ENCODE data around the gene EGR1.

Gene EGR1

DNA sequence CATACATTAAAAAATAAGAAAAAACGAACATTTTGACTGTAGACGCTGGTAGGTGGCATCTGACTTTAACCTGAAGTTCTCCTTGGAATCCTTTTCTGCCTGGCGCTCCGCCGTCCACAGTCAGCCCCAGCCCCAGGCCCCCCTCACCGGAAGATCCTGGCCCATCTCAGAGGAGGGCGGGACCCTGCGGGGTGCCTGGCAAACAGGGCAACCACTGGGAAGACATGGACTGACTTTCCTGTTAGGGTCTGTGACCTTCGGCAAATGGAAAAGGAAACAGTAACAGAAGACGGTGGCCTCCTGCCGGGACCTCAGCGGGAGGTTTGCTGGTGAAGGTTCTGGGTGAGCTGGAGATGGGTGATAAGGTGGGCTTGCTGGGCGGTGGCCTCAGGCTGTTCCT is 11.7 kb upstream of the EGR1 start:
- DNase-seq: no peak

DNA sequence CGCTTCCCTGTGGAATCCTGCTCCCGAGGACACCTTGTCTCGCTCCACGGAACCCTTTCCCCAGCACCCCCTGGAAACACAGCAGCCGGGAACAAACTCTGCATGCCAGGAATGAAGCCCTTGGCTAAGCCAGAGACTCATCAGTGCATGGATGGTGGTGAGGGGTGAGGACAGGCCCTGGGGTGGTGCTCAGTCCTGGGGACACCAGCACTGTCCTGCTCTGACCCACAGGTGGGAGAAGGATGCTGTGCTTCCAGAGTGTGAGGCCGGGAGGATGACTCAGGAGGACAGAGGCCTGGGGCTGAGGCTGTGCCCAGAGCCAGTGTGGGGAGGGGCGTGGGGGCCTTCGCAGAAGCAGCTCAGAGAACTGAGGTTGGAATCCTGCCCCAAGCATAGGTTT is 11.2 kb upstream of the EGR1 start:
- DNase-seq: no peak

DNA sequence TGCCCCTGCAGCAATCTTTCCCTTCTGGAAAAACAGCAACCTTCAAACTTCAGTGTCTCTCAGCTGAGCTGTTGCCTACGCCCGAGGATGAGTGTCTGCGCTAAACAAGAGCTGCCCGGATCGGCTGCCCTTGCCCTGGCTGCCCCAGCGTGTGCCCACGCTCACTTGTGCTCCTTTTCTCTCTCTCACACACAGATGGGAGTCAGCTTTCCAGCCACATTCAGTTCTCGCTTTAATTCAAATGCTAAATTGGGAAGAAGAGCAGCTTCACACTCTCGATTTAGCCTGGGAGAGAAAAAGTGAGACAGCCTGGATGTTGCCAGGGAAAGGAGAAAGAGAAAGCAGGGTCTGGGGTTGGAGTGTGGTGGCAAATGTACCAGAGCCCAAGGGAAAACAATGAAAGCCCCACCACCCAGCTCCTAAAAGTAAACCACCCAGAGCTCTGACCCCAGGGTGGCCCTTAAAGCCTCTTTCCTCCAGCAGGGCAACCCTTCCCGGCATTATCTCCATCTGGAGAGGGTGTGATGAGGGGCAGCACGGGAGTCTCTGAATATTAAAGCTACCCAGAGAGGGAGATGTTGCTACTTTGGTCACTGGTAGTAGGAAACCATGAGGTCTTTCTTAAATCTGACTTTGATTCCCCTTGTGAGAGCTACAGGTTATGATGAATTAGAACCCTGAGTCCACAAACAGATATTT is 9.9 kb upstream of the EGR1 start:
- no peak for DNase-seq

DNA sequence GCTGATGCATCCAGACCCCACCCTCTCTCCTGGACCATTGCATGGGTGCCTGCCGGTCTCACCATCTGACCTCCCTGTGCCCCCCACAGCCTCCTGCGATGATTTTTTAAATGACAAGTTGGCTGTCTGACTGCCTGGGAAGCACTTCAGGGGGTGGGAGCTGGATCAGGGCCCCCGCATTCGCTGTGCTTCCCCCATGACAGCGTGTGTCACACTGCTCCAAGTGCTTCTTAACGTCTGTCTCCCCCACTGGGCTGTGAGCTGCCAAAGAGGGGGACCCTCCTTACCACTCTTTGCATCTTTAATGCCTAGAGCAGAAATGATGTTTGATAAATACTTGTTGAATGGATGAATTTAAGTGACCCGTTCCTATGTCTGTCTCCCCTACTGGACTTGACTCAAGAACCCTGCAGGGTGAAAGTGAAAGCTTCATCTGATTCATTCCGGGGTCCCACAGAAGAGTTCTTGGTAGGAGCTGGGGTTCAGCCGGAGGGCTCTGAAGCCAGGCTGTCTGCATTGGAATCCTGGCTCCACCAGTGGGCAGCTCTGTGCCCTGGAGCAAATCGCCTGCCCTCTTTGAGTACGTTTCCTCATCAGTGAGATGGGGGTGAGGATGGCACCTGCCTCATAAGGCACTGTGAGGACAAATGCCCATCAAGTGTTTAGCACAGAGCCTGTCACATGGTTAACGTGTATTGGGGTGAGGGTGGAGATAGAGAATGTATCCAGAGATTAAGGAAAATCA is 7.6 kb upstream of the EGR1 start:
- no peak for DNase-seq

DNA sequence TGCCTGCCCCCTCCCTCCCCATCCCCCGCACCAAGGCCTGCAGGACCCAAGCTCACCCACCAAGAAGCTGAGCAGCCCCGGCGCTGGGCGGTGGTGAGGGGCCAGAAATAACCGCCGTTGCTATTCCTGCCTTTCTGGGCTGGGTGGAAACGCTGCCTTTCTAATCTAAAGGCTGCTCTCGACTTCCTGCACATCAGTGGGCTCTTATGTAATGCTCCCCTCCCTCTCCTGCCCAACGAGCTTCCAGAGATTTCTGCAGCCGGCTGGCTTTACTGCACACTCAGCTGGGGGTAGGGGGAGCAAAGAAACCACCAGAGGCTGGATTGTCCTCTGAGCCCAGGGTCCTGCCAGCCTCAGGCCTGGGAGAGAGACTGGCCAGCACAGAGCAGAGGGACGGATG is 6.9 kb upstream of the EGR1 start:
- DNase-seq: no peak

DNA sequence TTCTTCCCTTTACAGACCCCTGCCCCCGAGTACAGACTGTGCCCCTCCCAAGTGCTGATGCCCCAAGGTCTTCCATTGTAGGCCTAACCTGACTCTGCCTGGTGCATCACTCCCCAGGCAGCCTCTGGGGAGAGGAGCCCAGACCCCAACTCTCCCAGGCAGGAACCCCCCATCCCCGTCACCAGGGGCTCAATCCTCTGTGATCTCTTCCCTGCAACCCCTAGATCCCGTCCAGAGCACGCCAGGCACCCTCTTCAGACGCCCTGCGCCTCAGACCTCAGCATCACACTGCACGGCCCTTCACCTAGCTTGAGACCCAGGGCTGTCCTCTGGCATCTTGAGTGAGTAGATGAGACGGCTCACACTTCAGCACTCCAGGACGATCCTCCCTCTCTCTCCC is 6.4 kb upstream of the EGR1 start:
- DNase-seq: no peak

DNA sequence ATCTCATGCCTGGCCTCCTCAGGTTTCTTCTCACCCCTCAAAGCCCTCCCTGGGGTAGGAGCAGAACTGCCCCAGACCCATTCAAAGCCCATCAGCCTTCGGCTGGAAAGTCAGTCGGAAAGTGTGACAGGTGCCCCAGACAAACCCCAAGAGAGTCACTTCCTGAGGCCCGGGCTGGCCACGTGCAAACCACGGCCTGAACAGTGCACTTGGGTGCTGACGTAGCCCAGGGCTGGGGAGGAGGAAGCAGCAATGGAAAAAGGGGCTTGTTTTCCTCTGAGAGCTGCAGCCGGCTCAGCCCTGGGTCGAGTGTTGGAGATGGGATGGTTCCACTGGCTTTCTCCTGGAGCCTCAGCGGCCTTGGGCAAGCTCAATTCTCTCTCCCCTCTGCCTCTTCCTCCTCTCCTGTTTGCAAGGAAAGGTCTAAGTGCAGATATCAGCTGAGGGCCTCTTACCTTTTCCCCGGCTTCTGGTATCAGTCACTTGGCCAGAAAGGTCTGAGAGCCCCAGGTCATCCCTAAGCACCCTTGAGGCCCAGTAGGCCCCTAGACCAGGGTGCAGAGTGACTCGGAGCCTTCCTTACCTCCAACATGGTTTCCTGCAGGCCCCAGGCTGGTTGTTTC is 5.9 kb upstream of the EGR1 start:
- DNase-seq: peak; percentile 79 to 83

DNA sequence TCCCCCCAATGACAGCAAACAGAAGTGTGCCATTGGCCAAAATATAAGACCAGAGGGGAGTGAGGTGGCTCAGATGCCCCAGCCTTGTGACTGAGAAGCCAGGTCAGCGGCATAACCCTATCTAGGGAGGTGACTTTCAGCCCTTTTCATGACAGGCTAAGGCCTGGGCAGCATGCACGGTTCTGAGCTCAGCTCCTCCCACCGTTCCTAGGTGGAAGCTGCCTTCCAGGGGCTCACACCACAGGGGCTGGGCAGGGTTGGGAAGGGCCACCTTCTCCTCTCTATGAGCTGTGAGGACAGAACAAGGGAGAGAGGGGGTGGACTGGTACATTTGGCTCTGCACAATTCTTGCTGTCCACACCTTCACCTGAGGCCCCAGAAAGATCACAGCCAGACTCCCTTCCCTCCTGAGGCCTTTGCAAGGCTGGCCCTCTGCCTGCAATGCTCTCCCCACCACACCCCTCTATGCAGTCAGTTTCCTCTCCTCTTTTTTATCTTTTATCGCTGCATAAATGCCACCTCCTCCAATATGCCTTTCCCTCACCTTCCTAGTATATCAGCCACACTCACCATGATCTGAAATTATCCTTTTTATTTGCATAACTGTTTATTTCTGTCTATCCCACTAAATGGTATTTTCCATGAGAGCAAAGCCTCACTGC is 5.1 kb upstream of the EGR1 start:
- DNase-seq: no peak

DNA sequence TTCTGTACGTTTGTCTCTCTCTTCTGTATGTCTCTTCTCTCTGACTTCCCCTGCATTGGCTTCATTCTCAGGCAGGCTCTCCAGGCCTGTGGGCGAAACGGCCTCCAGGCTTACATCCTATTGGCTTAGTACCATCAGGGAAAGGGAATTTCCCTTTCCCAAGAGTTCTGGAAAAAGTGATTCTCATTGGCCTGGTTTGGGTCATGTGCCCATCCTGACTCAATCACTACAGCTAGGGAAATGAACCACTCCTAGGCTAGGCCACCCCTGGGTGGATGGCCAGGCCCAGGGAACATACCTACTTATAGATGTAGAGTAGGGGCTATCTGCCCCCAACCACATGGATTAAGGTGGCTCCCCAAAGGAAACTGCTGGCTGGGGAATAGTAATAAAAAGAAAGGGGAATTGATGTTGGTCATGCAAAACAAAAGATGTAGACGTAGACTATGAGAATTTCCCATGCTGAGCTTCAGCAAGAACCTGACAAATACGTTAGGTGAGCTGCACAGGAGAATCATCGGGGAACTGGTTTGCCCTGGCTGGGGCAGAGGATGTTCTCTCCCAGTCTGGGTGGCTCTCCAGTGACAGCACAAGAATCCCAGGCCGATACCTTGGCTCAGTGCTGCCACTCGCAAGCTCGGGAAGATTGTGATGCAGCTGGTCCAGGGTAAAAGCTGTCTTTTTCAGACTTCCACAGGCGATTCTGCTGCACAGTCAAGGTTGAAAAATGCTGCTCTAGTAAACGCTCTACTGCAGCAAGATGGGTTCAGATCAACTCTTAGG is 3.7 kb upstream of the EGR1 start:
- DNase-seq: no peak

DNA sequence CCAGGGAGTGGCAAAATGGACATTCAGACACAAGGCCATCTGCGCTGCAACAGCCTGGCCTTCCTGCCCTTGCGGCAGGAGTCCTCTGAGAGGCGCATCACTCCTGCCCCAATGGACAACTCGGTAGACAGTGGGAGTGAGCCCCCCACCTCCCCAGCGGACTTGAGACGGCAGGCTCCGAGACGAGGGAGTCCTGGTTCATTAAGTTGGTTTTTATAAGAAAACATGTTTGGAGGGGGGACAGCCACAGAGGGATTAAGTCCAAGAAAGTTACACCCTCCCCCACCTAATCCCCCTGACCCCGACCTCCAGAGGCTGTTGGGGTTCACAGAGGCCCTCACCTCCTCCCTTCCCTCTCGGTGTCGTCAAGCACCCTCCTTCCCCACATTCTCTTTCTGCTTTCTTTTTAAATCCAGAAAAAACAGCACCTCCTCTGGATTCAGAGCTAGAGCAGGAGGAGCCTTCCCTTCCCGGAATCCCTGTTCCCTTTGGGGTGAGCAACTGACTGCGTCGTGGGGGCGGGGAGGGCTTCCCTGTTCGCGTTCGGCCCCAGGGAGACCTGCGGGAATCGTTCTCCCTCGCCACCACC is 1.8 kb upstream of the EGR1 start:
- DNase-seq: no peak

DNA sequence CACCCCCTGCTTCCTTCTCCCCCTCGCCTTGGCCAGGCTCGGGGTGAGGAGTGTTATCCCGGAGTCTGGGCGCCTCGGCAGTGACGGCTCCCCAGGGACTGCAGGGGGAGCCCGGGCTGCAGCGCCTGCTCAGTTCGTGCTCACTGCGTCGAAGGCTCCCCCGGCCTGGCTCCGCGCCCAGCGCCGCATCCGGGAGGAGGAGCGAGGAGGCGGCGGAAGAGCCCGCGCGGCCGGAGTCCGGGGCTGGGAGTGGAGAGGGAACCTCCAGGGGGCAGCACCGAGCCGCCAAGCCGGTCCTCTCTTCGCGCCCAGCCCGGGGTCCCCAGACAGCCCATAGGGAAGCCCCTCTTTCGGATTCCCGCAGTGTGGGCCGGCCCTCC is 1.3 kb upstream of the EGR1 start:
- peak; percentile 93 to 95 for DNase-seq

DNA sequence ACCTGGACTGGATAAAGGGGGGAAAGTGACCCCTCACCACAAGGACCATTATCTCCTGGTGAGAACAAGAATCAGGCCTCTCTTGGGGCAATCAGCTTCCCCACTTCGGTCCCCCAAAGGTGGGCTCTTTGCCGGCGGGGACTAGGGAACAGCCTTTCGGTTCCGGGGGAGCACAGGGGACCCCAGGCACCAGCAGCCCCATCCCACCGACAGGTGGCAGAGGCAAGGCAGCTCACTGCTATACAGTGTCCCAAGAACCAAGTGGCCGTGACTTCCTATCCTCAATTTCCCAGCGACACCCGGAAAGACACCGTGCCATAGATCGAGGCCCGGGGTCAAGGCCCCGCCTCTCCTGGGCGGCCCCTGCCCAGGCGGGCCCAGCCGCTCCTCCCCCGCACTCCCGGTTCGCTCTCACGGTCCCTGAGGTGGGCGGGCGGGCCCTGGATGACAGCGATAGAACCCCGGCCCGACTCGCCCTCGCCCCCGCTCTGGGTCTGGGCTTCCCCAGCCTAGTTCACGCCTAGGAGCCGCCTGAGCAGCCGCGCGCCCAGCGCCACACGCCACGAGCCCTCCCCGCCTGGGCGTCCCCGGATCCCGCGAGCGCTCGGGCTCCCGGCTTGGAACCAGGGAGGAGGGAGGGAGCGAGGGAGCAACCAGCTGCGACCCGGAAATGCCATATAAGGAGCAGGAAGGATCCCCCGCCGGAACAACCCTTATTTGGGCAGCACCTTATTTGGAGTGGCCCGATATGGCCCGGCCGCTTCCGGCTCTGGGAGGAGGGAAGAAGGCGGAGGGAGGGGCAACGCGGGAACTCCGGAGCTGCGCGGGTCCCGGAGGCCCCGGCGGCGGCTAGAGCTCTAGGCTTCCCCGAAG is 655 bp upstream of the EGR1 start:
- DNase-seq: peak; percentile 96 to 97

DNA sequence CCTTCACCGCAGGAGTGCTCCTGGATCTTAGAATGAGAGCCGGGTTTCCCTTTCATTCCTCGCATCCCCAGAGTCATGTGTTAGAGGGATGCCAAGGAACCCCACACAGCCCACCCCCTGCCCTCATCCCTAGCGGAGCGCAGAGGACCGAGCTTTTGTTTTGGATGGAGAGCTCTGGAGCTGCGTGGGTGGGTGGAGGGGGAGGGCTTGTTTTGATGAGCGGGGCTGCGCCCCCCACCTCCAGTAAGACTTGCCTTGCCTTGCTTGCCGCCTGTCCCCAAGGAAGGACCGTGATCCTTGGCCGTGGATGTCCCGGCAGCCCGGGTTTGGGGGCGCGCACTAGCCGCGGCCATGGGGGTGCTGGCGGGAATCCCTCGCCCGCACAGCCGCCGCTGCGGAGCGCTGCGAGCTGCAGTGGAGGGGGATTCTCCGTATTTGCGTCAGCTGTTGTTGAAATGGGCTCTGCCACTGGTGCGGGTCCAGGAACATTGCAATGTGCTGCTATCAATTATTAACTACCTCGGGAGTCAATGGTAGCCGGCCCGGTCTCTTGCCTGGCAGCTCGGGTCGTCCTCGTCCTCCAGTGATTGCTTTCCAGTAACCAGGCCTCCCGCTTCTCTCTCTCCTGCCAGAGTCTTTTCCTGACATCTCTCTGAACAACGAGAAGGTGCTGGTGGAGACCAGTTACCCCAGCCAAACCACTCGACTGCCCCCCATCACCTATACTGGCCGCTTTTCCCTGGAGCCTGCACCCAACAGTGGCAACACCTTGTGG is 1.0 kb downstream of the EGR1 start:
- peak in 1 of 2 donors; percentile 16 for DNase-seq

DNA sequence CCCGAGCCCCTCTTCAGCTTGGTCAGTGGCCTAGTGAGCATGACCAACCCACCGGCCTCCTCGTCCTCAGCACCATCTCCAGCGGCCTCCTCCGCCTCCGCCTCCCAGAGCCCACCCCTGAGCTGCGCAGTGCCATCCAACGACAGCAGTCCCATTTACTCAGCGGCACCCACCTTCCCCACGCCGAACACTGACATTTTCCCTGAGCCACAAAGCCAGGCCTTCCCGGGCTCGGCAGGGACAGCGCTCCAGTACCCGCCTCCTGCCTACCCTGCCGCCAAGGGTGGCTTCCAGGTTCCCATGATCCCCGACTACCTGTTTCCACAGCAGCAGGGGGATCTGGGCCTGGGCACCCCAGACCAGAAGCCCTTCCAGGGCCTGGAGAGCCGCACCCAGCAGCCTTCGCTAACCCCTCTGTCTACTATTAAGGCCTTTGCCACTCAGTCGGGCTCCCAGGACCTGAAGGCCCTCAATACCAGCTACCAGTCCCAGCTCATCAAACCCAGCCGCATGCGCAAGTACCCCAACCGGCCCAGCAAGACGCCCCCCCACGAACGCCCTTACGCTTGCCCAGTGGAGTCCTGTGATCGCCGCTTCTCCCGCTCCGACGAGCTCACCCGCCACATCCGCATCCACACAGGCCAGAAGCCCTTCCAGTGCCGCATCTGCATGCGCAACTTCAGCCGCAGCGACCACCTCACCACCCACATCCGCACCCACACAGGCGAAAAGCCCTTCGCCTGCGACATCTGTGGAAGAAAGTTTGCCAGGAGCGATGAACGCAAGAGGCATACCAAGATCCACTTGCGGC is 1.8 kb downstream of the EGR1 start:
- DNase-seq: peak in 1 of 2 donors; percentile 16

DNA sequence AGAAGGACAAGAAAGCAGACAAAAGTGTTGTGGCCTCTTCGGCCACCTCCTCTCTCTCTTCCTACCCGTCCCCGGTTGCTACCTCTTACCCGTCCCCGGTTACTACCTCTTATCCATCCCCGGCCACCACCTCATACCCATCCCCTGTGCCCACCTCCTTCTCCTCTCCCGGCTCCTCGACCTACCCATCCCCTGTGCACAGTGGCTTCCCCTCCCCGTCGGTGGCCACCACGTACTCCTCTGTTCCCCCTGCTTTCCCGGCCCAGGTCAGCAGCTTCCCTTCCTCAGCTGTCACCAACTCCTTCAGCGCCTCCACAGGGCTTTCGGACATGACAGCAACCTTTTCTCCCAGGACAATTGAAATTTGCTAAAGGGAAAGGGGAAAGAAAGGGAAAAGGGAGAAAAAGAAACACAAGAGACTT is 2.4 kb downstream of the EGR1 start:
- no peak for DNase-seq

DNA sequence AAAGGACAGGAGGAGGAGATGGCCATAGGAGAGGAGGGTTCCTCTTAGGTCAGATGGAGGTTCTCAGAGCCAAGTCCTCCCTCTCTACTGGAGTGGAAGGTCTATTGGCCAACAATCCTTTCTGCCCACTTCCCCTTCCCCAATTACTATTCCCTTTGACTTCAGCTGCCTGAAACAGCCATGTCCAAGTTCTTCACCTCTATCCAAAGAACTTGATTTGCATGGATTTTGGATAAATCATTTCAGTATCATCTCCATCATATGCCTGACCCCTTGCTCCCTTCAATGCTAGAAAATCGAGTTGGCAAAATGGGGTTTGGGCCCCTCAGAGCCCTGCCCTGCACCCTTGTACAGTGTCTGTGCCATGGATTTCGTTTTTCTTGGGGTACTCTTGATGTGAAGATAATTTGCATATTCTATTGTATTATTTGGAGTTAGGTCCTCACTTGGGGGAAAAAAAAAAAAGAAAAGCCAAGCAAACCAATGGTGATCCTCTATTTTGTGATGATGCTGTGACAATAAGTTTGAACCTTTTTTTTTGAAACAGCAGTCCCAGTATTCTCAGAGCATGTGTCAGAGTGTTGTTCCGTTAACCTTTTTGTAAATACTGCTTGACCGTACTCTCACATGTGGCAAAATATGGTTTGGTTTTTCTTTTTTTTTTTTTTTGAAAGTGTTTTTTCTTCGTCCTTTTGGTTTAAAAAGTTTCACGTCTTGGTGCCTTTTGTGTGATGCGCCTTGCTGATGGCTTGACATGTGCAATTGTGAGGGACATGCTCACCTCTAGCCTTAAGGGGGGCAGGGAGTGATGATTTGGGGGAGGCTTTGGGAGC is 3.1 kb downstream of the EGR1 start:
- peak in 1 of 2 donors; percentile 27 for DNase-seq

DNA sequence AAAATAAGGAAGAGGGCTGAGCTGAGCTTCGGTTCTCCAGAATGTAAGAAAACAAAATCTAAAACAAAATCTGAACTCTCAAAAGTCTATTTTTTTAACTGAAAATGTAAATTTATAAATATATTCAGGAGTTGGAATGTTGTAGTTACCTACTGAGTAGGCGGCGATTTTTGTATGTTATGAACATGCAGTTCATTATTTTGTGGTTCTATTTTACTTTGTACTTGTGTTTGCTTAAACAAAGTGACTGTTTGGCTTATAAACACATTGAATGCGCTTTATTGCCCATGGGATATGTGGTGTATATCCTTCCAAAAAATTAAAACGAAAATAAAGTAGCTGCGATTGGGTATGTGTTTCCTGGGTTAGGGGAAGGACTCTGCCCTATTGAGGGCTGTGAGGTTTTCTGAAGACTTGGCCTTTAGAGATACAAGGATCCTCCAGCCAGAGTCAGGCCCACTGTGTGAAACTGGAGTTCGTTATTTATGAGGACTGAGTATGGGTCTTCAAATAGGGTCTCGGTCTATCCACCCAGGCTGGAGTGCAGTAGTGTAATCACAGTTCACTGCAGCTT is 3.8 kb downstream of the EGR1 start:
- no peak for DNase-seq
